PFSK-1 (cell line): ENCODE results near the gene HDAC4.

Experiments
- FOXP2 ChIP-seq: optimal IDR thresholded peaks from 2 replicates; pipeline ENCODE3; 2011; ENCODE audit warnings: borderline replicate concordance, control low read depth, inconsistent platforms; ENCODE audit not compliant: insufficient read depth; ENCODE audit errors: extremely low read length, extremely low read depth
- POLR2AphosphoS5 ChIP-seq: IDR thresholded peaks from 2 replicates; pipeline ENCODE4 v1.6.1; 2012; ENCODE audit warnings: low read depth, mild to moderate bottlenecking, control low read depth, low read length, moderate library complexity
- TAF1 ChIP-seq: IDR thresholded peaks from 2 replicates; pipeline ENCODE4 v1.6.1; 2012; ENCODE audit warnings: low read length, control low read depth, borderline replicate concordance; ENCODE audit not compliant: insufficient read depth
- TF ChIP-seq, protein P1 (sequence below), 2 experiments: IDR thresholded peaks; 2 replicates each; pipeline versions ENCODE4 v1.6.1 to v1.8.0; 2011 to 2012; ENCODE audit warnings: low read depth in 2 of 2, low read length in 2 of 2, control low read depth in 1 of 2, inconsistent platforms in 1 of 2, mild to moderate bottlenecking in 1 of 2, moderate library complexity in 1 of 2; ENCODE audit not compliant: insufficient read depth in 1 of 2

DNA sequence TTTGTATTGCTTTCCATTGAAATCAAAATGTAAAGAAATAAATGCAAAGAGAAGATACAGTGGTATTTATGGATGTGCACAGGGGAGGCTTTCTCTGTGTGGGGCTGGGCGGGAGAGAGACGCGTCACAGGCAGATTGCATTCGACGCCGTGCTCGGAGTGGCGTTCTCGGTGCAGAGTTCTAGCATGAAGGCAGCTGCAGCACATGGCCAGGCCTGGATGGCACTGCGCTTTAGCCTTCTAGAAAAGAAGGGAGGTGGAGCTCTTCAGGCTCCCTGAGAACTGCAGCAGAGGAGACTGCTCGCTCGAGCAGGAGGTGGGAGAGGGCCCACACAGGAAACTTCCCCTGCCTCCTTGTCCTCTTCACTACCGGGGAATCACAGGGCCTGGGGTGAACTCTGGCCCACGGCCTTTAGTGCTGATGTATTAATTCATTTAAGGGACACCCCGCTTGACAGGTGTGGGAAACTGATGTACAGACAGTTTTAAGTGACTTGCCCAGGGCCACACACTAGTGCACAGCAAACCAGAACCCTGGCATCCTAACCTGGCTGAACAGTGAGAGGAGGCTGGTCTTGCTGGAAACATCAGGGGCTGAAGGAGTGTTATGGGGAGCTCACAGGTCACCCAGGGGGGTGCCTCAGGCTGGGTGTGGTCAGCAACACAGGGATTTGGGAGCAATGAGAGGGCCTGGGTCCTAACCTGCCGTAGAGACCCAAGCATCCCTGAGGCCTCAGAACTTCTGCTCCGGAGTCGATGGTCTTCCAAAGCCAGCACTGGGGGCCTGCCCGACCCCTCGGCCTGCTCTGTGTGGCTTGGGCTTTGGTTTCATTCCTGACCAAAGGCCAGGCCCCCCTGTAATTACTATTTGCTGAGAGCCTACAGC, 199.9 kb downstream of the HDAC4 start:
- no peak for TF ChIP-seq TAF1
- no peak for TF ChIP-seq POLR2AphosphoS5
- TF ChIP-seq, protein P1, sequence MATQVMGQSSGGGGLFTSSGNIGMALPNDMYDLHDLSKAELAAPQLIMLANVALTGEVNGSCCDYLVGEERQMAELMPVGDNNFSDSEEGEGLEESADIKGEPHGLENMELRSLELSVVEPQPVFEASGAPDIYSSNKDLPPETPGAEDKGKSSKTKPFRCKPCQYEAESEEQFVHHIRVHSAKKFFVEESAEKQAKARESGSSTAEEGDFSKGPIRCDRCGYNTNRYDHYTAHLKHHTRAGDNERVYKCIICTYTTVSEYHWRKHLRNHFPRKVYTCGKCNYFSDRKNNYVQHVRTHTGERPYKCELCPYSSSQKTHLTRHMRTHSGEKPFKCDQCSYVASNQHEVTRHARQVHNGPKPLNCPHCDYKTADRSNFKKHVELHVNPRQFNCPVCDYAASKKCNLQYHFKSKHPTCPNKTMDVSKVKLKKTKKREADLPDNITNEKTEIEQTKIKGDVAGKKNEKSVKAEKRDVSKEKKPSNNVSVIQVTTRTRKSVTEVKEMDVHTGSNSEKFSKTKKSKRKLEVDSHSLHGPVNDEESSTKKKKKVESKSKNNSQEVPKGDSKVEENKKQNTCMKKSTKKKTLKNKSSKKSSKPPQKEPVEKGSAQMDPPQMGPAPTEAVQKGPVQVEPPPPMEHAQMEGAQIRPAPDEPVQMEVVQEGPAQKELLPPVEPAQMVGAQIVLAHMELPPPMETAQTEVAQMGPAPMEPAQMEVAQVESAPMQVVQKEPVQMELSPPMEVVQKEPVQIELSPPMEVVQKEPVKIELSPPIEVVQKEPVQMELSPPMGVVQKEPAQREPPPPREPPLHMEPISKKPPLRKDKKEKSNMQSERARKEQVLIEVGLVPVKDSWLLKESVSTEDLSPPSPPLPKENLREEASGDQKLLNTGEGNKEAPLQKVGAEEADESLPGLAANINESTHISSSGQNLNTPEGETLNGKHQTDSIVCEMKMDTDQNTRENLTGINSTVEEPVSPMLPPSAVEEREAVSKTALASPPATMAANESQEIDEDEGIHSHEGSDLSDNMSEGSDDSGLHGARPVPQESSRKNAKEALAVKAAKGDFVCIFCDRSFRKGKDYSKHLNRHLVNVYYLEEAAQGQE (IDR thresholded peaks at IDR 0.05; ENCODE audit: insufficient read depth in 1 of 2, low read depth in 2 of 2, low read length in 2 of 2): no peak
- no peak for TF ChIP-seq FOXP2
